GM12801 (cell line): ENCODE measurements around the gene ZBTB46.

Source experiments
- CTCF ChIP-seq: IDR thresholded peaks from one replicate; pipeline ENCODE4 v1.5.1; 2011; ENCODE audit warnings: control low read depth; ENCODE audit not compliant: insufficient read length; ENCODE audit errors: extremely low read depth

The ZBTB46 gene

GRCh38 chr20:63825331-63826118 is 5.5 kb downstream of the ZBTB46 start:
- TF ChIP-seq CTCF: no peak

GRCh38 chr20:63823691-63824311 is 7.3 kb downstream of the ZBTB46 start:
- no peak for TF ChIP-seq CTCF

- no peak for TF ChIP-seq CTCF
Measured at GRCh38 chr20:63822276-63822696, 8.8 kb downstream of the ZBTB46 start.

- TF ChIP-seq CTCF: no peak
Measured at GRCh38 chr20:63821811-63822210, 9.3 kb downstream of the ZBTB46 start.

- no peak for TF ChIP-seq CTCF
Measured at GRCh38 chr20:63819224-63819921, 11.7 kb downstream of the ZBTB46 start.

- TF ChIP-seq CTCF: no peak
Measured at GRCh38 chr20:63815615-63816253, 15.3 kb downstream of the ZBTB46 start.
